HK-2 (cell line): ENCODE data around the gene NSDHL.

Experiments
- DNase-seq: peaks from one replicate; pipeline ENCODE4 v3.0.0-alpha.2; 2018; ENCODE audit not compliant: unreplicated experiment

The NSDHL gene

GRCh38 chrX:152844256-152844655, 13.4 kb downstream of the NSDHL start:
- no peak for DNase-seq

DNA sequence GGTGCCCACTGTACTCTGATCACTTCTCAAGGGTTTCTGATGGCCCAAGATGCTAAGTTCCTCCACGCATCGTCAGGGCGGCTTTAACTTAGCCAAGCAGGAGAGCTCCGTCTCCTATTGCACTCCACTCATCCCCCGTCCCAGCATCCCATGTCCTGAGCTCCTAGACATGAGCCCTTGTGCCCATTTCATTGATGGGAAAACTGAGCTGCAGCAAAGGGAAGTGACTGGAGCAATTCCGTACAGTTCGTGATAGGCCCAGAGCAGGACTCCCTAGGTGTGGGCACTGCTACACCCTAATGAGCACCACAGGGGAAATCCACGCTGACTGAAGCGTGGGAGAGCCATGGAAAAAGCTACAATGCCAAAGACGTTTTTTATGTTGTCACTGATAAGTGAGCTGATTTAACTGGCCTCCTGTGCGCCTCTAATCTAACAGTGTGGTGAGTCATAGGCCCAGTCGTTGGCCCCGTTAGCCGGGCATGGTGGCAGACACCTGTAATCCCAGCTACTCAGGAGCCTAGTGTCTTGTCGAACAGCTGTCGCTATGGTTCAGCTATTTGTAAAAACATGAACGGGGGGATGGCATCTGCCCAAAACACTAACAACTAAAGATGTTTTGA, 14.9 kb downstream of the NSDHL start:
- DNase-seq, result no peak

- DNase-seq, result no peak
Observed at GRCh38 chrX:152847281-152847680, 16.4 kb downstream of the NSDHL start.

DNA sequence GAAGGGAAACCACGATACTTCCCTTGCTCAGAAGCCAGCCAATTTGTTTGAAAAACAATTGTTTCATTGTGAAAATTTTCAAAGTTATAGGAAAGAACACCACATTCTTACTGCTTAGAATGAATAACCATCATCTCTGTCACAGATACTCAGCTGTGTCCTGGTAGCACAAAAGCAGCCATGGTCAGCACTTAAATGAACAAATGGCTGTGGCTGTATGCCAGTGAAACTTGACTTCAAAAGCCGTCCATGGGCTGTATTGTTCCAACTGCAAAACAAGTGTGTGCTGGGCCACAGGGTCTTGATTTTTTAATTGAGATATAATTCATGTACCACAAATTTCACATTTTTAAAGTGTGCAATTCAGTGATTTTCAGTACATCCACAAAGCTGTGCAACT, 19.6 kb downstream of the NSDHL start:
- DNase-seq, result no peak

- DNase-seq, result no peak
Observed at GRCh38 chrX:152853986-152854385, 23.1 kb downstream of the NSDHL start.

GRCh38 chrX:152861116-152861515, 30.3 kb downstream of the NSDHL start:
- no peak for DNase-seq

GRCh38 chrX:152861826-152862225, 31.0 kb downstream of the NSDHL start:
- DNase-seq, result no peak

DNA sequence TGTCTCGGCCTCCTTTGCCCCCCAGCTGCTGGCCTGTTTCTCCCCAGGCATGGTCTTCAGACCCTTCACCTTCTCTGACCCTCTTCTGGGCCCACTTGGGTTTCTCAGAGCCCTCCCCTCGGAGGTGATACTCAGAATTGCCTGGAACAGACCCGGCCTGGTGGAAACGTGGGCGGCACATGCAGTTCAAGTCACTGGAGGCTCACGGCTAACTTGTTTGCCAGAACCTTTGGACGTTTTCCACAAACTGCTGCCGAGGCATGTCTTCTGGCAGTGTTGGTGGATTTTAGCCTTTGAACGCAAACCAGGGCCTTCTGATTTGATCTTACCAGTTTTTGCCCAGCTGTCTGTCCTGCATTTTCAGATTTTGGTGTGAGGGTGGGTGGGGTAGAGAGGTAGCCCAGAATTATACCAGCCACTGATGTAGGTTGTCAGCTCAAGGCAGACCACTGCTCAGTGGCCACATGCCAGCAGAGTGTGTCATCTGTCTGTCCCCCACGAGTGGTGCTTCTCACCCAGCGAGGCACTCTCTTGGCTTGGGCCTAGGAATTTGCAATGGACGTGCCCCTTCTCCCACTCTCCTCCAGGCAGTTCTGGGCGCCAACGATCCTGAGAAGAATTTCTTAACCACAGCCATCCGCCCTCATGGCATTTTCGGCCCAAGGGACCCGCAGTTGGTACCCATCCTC, 34.5 kb downstream of the NSDHL start:
- no peak for DNase-seq

DNA sequence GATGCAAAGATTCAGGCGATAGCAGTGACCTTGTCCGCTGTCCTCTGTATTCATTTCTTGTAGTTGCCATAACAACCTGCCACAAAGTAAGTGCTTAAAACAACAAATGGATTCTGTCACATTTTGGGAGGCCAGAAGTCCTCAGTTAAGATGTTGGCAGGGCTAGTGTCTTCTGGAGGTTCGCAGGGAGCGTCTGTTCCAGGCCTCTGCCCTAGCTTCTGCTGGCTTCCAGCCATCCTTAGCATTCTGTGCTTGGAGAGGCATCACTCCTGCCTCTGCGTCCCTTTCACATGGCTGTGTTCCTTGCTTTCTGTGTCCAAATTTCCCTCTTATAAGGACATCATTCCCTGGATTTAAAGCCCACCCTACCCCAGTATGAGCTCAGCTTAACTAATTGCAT, 35.5 kb downstream of the NSDHL start:
- no peak for DNase-seq

DNA sequence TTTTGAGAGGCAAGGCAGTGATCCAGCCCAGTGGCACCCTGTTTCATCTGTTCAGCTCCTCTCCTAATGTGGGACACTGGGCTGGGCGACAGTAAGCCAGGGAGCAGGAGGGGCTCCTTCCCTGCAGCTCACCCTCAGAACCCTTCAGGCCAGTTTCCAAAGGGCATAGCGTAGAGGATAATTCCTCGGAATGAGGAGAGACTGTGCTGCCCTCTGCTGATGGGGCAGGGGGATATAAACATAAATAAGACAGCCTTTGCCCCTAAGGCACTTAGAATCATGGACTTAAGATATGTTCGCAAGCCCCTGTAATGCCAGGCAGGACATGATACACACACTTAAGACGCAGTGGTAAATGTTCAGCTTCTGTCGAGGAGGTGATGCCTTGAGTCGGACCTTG, 39.1 kb downstream of the NSDHL start:
- no peak for DNase-seq

DNA sequence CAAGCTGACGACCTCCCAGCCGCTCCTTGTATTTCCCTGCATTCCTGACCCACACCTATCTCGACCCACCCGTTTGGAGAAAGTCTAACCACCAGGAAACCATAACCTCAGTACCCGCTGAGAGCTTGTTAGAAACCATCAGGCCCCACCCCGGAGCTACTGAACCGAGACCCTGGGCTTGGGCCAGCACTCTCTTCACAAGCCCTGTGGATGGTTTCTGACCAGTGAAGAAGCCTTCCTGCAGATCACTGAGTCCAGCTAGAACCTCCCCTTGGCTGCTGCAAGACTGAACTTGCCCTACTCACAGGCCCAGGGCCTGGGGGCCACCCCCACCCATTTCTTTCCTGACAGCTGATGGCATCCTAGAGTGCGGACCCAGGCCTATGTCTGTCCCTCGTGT, 40.4 kb downstream of the NSDHL start:
- no peak for DNase-seq

DNA sequence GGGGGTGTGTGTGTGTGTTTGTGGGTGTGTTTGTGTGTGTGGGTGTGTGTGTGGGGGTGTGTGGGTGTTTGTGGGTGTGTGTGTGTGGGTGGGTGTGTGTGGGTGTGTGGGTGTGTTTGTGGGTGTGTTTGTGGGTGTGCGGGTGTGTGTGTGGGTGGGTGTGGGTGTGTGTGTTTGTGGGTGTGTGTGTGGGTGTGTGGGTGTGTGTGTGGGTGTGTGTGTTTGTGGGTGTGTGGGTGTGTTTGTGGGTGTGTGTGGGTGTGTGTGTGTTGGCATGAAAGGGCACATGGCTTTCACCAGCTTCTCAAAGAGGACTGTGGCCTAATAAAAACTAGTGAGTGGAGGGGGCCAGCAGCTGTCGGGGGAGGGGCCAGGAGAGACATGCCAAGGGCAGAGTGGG, 41.7 kb downstream of the NSDHL start:
- DNase-seq, result no peak

DNA sequence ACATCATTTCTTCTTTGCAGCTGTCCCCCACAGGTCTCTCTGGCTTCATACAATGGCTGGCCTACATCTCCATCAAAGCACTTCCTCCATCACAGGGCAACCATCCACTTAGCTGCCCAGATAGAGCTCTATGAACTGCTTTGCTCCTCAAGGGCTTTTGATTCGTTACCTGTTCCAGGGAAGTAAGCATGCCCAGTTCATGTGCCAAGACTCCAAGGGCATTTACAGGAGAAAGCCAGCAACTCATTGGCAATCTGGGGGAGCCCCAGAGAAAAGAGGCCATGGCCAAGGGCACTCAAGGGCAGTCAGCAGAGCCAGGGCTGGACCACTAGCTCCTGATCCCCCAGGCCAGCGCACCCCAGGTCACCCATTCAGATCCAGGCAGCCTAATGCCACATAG, 42.5 kb downstream of the NSDHL start:
- DNase-seq, result no peak

GRCh38 chrX:152876931-152877840, 46.3 kb downstream of the NSDHL start:
- no peak for DNase-seq

GRCh38 chrX:152878976-152879755, 48.3 kb downstream of the NSDHL start:
- DNase-seq, result no peak

DNA sequence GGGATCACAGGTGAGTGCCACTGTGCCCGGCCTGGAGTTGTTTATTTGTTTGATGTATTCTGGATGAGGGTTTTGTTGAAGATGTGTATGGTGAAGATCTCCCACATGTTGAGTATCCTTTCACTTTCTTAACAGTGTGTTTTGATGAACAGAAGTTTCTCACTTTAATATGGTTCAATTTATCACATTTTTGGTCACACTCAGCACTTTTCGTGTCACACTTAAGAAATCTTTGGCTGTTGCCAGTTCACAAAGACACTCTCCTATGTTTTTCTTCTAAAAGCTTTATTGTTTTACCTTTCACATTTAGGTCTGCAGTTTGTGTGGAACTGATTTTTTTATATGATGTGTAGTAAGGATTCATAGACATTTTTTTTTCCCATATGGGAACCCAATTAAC, 50.4 kb downstream of the NSDHL start:
- no peak for DNase-seq

- DNase-seq, result no peak
Observed at GRCh38 chrX:152884171-152884570, 53.3 kb downstream of the NSDHL start.

DNA sequence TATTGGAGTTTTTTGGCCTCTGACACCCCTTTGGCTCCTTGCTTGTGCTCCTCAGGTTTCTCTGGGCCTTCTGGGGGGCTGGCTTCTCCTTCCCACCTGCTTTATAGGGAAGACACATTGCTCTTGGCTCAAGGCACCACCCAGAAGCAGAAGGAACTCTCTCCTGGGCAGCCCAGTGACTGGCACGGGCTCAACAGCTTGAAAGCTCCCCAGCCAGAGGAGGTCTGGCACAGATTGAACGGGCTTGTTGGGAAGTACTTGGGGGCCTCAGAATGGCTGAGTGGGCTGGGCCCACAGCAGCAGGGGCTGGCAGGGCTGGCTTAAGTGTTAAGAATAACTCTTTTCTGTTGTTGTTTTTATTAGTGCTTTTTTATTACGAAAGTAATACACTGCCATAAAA, 55.9 kb downstream of the NSDHL start:
- no peak for DNase-seq

DNA sequence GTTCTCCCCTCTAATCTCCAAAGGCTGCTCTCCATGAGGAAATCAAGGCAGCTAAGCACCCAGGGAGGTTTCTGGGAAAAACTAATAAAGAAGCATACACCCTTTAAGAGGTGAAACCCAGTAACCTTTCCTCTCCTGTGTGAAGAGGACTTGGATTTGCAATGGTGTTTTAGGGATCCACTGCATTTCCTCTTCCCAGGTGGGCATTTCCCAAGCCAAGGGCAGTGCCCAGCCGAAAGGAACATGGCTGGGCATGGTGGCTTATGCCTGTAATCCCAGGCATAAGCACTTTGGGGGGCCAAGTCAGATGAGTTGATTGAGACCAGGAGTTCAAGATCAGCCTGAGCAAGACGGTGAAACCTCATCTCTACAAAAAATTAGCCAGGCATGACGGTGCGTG, 61.6 kb downstream of the NSDHL start:
- DNase-seq, result no peak

DNA sequence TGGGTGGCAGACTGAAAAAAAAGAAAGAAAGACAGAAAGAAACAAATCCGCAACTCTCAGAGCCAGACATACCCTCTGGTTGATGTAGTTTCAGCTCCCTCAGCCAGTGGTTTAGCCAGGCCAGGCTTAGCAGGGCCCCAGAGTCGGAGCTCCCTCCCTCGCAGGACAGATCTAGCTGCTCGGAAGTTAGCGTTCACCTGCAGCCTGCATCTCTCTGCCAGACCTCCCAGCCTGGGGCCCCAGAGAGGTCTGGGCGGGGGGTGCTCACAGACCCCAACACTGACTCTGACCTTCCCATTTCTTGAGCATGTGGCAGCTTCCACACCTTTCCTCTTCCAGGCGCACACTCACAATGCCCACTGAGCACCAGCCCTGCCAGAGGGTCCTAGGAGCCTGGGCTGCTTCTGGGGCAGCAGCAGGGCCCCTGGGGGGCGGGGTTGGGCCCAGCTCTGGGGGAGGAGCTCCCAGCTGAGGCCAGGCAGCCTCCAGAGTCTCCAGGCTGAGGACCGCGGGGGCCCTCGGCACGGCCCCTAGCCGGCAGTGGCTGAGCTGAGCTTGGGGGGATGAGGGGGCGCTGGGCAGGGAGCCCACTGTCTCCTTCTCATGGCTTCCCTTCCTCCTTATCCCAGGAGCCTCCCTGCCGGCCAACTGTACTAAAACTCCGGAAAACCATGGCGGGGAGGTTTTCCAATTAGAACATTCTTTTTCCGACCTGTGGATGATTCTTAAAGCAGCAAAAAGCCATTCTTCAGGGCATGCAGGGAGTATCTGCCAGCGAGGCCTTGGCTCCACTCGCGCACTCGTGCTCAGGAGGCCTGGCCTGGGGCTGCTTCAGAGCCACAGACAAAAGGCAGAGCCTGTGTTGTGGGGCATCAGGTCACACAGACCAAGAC, 62.4 kb downstream of the NSDHL start:
- no peak for DNase-seq

- no peak for DNase-seq
Observed at GRCh38 chrX:152893980-152894610, 63.2 kb downstream of the NSDHL start.
